ENCODE results near the gene ADARB1.

The ADARB1 gene

GRCh38 chr21:45243603-45244002, 169.2 kb downstream of the ADARB1 start:
- DNase-seq, result no peak

- no peak for DNase-seq
These were observed 170.5 kb downstream of the ADARB1 start for GRCh38 chr21:45244799-45245340.

GRCh38 chr21:45246386-45247320, 172.3 kb downstream of the ADARB1 start:
- DNase-seq, result no peak

- DNase-seq, result no peak
These were observed 174.0 kb downstream of the ADARB1 start for GRCh38 chr21:45248301-45248892.

- DNase-seq, result no peak
These were observed 174.6 kb downstream of the ADARB1 start for GRCh38 chr21:45248893-45249381.

GRCh38 chr21:45249626-45250025, 175.2 kb downstream of the ADARB1 start:
- DNase-seq, result no peak

- DNase-seq, result no peak
These were observed 175.9 kb downstream of the ADARB1 start for GRCh38 chr21:45250272-45250671.

GRCh38 chr21:45250914-45251634, 176.7 kb downstream of the ADARB1 start:
- DNase-seq, result no peak

- DNase-seq, result no peak
These were observed 177.5 kb downstream of the ADARB1 start for GRCh38 chr21:45251635-45252447.

- DNase-seq, result no peak
These were observed 178.1 kb downstream of the ADARB1 start for GRCh38 chr21:45252448-45252925.

GRCh38 chr21:45253180-45253579, 178.8 kb downstream of the ADARB1 start:
- DNase-seq, result no peak

GRCh38 chr21:45253633-45254459, 179.5 kb downstream of the ADARB1 start:
- no peak for DNase-seq

GRCh38 chr21:45254460-45254930, 180.1 kb downstream of the ADARB1 start:
- no peak for DNase-seq

GRCh38 chr21:45255381-45256020, 181.1 kb downstream of the ADARB1 start:
- no peak for DNase-seq

- DNase-seq, result no peak
These were observed 181.9 kb downstream of the ADARB1 start for GRCh38 chr21:45256021-45256911.

- no peak for DNase-seq
These were observed 182.7 kb downstream of the ADARB1 start for GRCh38 chr21:45256912-45257672.

GRCh38 chr21:45257673-45258341, 183.4 kb downstream of the ADARB1 start:
- no peak for DNase-seq

GRCh38 chr21:45258466-45258865, 184.1 kb downstream of the ADARB1 start:
- no peak for DNase-seq
